Measurements from ENCODE around the gene CNDP2. TPM values are rescaled to one million over a fixed set of nuclear protein-coding genes. Genes with fewer than 3 reads are reported as not detected.

Gene CNDP2
- total RNA-seq, 1 donor from 2014 or later = 197 TPM

DNA sequence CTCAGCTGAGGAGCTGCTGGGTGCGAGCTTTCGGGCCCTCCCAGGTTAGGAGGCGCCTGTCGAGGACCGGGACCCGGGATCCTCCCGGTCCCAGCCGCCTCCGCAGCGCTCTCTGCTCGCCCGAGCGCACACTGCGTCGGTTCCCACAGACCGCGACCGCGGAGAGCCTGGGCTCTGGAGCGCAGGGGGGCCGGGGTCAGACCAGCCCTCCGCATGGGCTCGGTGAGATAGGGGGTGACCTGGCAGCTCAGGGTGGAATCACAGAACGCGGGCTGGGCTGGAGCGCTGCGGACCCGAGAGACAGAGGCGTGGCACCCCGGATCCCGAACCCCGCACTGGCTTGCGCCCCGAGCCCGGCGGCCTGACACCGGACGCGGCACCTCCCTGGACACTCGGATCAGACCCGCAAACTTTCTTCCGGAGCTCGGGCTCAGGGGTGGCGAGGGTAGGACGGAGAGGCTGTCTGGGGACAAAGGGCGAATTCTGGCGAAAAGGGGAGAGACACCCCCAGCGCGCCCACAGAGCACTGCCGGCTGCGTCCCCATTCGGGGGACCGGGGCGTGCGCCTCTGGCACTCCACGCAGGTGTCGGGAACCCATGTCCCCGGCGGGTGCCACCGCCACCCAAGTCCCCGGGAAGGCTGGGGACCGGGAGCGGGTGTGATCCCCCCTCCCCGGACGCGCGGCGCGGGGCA, 39.7 kb upstream of the CNDP2 start:
- H3K4me1 Mint-ChIP-seq (ENCODE audit: unreplicated experiment) = peaks cover 12% of the 10 kb centered on the region
- TF ChIP-seq, protein P1, sequence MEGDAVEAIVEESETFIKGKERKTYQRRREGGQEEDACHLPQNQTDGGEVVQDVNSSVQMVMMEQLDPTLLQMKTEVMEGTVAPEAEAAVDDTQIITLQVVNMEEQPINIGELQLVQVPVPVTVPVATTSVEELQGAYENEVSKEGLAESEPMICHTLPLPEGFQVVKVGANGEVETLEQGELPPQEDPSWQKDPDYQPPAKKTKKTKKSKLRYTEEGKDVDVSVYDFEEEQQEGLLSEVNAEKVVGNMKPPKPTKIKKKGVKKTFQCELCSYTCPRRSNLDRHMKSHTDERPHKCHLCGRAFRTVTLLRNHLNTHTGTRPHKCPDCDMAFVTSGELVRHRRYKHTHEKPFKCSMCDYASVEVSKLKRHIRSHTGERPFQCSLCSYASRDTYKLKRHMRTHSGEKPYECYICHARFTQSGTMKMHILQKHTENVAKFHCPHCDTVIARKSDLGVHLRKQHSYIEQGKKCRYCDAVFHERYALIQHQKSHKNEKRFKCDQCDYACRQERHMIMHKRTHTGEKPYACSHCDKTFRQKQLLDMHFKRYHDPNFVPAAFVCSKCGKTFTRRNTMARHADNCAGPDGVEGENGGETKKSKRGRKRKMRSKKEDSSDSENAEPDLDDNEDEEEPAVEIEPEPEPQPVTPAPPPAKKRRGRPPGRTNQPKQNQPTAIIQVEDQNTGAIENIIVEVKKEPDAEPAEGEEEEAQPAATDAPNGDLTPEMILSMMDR (conservative IDR thresholded peaks at IDR 0.05) = no peak
- no peak overlapping the region for H3K27ac Mint-ChIP-seq
- H3K4me3 Mint-ChIP-seq = peak overlapping the region; percentile 51
- H3K27me3 Mint-ChIP-seq = peaks cover 85% of the 10 kb centered on the region
- no peaks in the 10 kb centered on the region for H3K9me3 Mint-ChIP-seq
- H3K36me3 Mint-ChIP-seq = no peaks in the 10 kb centered on the region
- peak; percentile 67 for DNase-seq (ENCODE audit: extremely low spot score, unreplicated experiment)

DNA sequence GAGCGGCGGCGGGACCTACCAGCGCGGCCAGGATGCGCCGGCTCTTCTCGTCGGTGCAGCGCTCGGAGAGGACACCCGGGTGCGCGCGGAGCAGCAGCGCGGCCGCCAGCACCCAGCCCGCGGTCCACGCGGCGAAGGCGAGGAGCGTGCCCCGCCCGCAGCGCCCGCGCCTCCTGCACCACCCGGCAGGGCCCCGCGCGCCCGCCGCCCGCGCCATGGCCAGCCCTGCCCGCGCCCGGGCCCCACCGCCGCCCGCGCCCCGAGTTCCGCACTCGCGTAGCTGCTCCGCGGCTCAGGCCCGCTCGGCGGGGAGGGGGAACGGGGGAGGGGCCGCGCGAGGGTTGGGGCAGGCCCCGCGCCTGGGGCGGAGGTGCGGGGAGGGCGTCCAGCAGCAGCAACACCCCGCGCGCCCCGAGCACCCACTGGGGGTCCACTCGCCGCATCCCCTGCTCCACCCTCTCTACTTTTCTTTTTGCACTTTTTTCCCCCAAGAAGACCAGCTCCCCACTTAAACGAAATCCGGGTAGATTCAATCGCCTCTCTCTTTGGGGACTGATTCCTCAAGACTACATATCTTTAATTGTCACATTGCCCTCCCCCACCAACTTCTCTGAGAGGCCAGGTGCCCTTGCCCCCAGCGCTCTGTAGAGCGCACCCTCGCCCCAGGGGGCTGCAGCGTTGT, 39.0 kb upstream of the CNDP2 start, which contains the start of gene DIPK1C:
Gene DIPK1C (minus strand): TSS at position 266 of the 682 bp plus-strand sequence. CDS start 49 bp downstream, at position 217.
- H3K4me1 Mint-ChIP-seq (ENCODE audit: unreplicated experiment) = peaks cover 12% of the 10 kb centered on the region
- TF ChIP-seq, protein P1 (conservative IDR thresholded peaks at IDR 0.05) = no peak
- peaks cover 78% of the 10 kb centered on the region for H3K27me3 Mint-ChIP-seq
- no peaks in the 10 kb centered on the region for H3K9me3 Mint-ChIP-seq
- H3K4me3 Mint-ChIP-seq = peak within 1 kb of the TSS; percentile 90
- H3K36me3 Mint-ChIP-seq = no peaks in the 10 kb centered on the region
- DNase-seq (ENCODE audit: extremely low spot score, unreplicated experiment) = no peak
- no peak within 1 kb of the TSS for H3K27ac Mint-ChIP-seq

DNA sequence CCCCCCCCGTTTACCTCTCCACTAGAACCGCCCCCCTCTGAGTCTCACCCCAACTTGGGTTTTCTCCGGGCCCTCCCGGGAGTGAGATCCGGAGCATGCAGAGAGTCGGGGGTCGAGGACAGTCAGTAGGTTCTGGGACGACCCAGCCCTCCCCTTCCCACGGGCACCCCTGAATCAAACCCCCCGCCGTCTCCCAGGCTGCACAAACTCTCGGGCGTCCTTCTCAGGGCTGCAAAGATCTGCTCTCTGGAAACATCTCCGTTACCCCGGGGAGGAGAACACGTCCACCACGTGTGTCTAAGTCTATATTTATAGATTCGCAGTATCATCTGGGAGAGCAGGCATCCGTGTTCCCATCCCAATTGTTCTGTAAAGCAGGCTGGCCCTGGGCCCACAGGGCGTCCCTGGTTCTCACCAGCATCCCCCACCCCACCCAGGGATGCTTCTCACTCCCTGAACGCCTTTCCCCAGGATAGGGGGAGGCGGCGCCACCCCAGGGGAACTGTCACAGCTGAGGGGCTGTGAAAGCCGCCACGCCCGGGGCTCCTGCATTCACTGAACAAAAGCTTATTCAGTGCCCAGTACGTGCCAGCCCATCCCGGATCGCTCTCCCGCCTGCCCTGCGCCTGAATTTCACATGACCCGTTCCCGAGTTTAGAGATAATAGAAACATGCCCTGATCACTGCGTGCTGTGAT, 38.3 kb upstream of the CNDP2 start:
- no peaks in the 10 kb centered on the region for H3K9me3 Mint-ChIP-seq
- H3K27me3 Mint-ChIP-seq = peaks cover 80% of the 10 kb centered on the region
- no peak overlapping the region for H3K27ac Mint-ChIP-seq
- H3K36me3 Mint-ChIP-seq = no peaks in the 10 kb centered on the region
- DNase-seq (ENCODE audit: extremely low spot score, unreplicated experiment) = no peak
- H3K4me1 Mint-ChIP-seq (ENCODE audit: unreplicated experiment) = peaks cover 11% of the 10 kb centered on the region
- peak overlapping the region; percentile 90 for H3K4me3 Mint-ChIP-seq
- TF ChIP-seq, protein P1 (conservative IDR thresholded peaks at IDR 0.05) = no peak

DNA sequence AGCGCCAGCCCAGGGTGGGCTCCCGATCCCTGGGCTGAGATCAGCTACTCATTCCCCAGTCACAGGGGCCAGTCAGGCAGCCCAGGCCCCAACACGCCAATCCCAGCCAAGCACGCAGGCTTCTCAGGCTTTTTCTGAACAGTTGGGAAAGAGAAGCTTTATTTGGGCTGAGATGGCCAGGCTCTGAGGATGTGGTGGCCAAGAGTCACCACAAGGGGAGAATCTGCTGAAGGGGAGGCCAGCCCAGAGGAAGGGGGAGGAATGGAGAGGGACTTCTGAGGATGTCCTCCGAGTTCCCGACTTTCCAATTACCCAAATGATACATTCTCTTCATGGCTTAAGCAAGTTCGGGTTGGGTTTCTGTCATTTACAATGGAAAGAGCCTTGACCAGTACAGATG, 36.3 kb upstream of the CNDP2 start:
- Mint-ChIP-seq H3K4me1 (ENCODE audit: unreplicated experiment) (no peaks in the 10 kb centered on the region), H3K9me3 (no peaks in the 10 kb centered on the region), H3K36me3 (no peaks in the 10 kb centered on the region), H3K27ac (no peak overlapping the region), H3K4me3 (no peak overlapping the region), H3K27me3 (peaks cover 71% of the 10 kb centered on the region)
- TF ChIP-seq, protein P1 (conservative IDR thresholded peaks at IDR 0.05) = peak; percentile 65
- no peak for DNase-seq (ENCODE audit: extremely low spot score, unreplicated experiment)

DNA sequence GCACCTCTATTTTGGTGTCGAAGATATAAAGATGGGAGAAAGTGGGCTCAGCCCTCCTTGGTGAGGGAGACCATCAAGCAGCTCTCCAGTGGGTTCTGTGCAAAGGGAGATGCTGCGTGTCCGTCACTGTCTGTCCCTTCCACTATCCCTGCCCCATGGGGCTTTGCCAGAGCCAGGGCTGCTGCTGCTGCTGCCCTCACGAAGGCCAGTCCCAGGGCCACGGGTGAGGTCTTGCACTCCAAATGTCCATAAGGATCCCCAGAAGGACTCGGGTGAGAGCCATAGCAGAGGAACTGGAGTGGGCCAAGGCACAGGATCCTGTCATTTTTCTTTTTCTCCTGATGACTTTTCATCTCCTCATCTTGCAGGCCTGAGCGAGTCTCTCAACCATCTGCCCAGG, 35.3 kb upstream of the CNDP2 start:
- Mint-ChIP-seq H3K27ac (no peak overlapping the region), H3K9me3 (no peaks in the 10 kb centered on the region), H3K36me3 (no peaks in the 10 kb centered on the region), H3K4me3 (no peak overlapping the region), H3K4me1 (ENCODE audit: unreplicated experiment) (no peaks in the 10 kb centered on the region), H3K27me3 (peaks cover 65% of the 10 kb centered on the region)
- TF ChIP-seq, protein P1 (conservative IDR thresholded peaks at IDR 0.05) = no peak
- no peak for DNase-seq (ENCODE audit: extremely low spot score, unreplicated experiment)

Measured in type B pancreatic cell (in vitro differentiated cells).